HepG2 (cell line): Measurements from ENCODE around the gene SPN. TPM values are rescaled to one million over a fixed set of nuclear protein-coding genes. Genes with fewer than 3 reads are reported as not detected.
A peak's percentile ranks its signal among the peaks of the same experiment; 100 is the strongest.

ENCODE experiments used
- DNMT1 ChIP-seq: sonication (generic); formaldehyde crosslinking; IDR thresholded peaks from 2 replicates; pipeline ENCODE4 v1.5.1; 2020; ENCODE audit warnings: mild to moderate bottlenecking, missing genetic modification reagents
- FOXP4 ChIP-seq: sonication (generic); formaldehyde crosslinking; IDR thresholded peaks from 2 replicates; pipeline ENCODE4 v1.4.0; 2020; ENCODE audit warnings: missing genetic modification reagents
- HNF1A ChIP-seq, 2 experiments: sonication (generic) in 1 of 2; formaldehyde crosslinking in 1 of 2; IDR thresholded peaks; 2 replicates each; pipeline versions ENCODE4 v1.4.0 to v1.6.1; 2016 to 2020; ENCODE audit warnings: borderline replicate concordance in 1 of 2, low read depth in 1 of 2, mild to moderate bottlenecking in 1 of 2, missing genetic modification reagents in 1 of 2
- NCOA1 ChIP-seq: sonication (generic); formaldehyde crosslinking; IDR thresholded peaks from 2 replicates; pipeline ENCODE4 v1.9.0; 2021; ENCODE audit warnings: missing genetic modification reagents
- SAP130 ChIP-seq: IDR thresholded peaks from 2 replicates; pipeline ENCODE4 v1.6.1; 2016; ENCODE audit warnings: low read depth
- TFAP4 ChIP-seq: sonication (generic); IDR thresholded peaks from 2 replicates; pipeline ENCODE4 v1.6.1; 2016; ENCODE audit warnings: low read depth, borderline replicate concordance
- ZNF280D ChIP-seq: sonication (generic); formaldehyde crosslinking; IDR thresholded peaks from 2 replicates; pipeline ENCODE4 v1.5.1; 2020; ENCODE audit warnings: mild to moderate bottlenecking, missing genetic modification reagents
- ZNF430 ChIP-seq: sonication (generic); formaldehyde crosslinking; IDR thresholded peaks from 2 replicates; pipeline ENCODE4 v1.9.0; 2021; ENCODE audit warnings: mild to moderate bottlenecking, missing genetic modification reagents
- ZNF569 ChIP-seq: sonication (generic); formaldehyde crosslinking; IDR thresholded peaks from 2 replicates; pipeline ENCODE4 v1.5.0; 2020; ENCODE audit warnings: mild to moderate bottlenecking, missing genetic modification reagents, moderate library complexity, borderline replicate concordance
- ZNF800 ChIP-seq: sonication (generic); formaldehyde crosslinking; IDR thresholded peaks from 2 replicates; pipeline ENCODE4 v1.4.0; 2020; ENCODE audit warnings: missing genetic modification reagents
- ZNF850 ChIP-seq: sonication (generic); formaldehyde crosslinking; conservative IDR thresholded peaks from 2 replicates; pipeline ENCODE4 v1.9.0; 2021; ENCODE audit warnings: mild to moderate bottlenecking, missing genetic modification reagents
- polyA plus RNA-seq, 8 experiments: library from polyadenylated mRNA; depleted of rRNA in 3 of 8; stranded (reverse) in 7 of 8; unstranded in 1 of 8; fragments of >200 nt; fragmentation: Illumina TruSeq in 4 of 8; extraction: Trizol in 4 of 8; gene quantifications; 2 replicates each; pipeline versions ENCODE4 v1.2.1 to v1.2.3, GENCODE V29; 2011 to 2016; ENCODE audit warnings: low read depth in 4 of 8, missing spikeins in 1 of 8, mixed read lengths in 1 of 8; ENCODE audit not compliant: insufficient read depth in 1 of 8
- total RNA-seq, 5 experiments: library from RNA; depleted of rRNA; stranded (reverse); fragments of >200 nt; fragmentation: Illumina TruSeq; extraction: Trizol; gene quantifications; 2 replicates each; pipeline ENCODE4 v1.2.3, GENCODE V29; 2016; ENCODE audit warnings: low read depth in 1 of 5

Gene SPN
- total and polyA plus RNA-seq, 2 of the 13 experiments (the other 11 are each of a cell fraction or from before 2014, with no cell fraction given): 0.22 to 1.6 TPM

- TF ChIP-seq ZNF800 (peak; percentile 37; the same call in 1 of the 2 replicates), HNF1A (IDR thresholded peaks at IDR 0.05; ENCODE audit: low read depth) (0 out of 2 replicates have a peak, but pooled peaks have one; percentile 1), HNF1A (CRISPR knock-in tag; IDR thresholded peaks at IDR 0.05; ENCODE audit: borderline replicate concordance) (peak; percentile 62; the same call in 1 of the 2 replicates), ZNF430 (no peak), NCOA1 (no peak), ZNF850 (no peak), DNMT1 (CRISPR knock-in tag) (peak; percentile 56; the same call in 1 of the 2 replicates), SAP130 (CRISPR knock-in tag) (no peak; the same call in 1 of the 2 replicates), FOXP4 (CRISPR knock-in tag) (0 out of 2 replicates have a peak, but pooled peaks have one; percentile 6), TFAP4 (peak; percentile 46; the same call in 1 of the 2 replicates), ZNF280D (CRISPR knock-in tag) (0 out of 2 replicates have a peak, but pooled peaks have one; percentile 67), ZNF569 (CRISPR knock-in tag) (no peak)
These were observed 17.1 kb downstream of the SPN start (continued) for GRCh38 chr16:29680180-29680598.
